Ishikawa (cell line): ENCODE measurements around the gene CLEC4M.
A peak's percentile ranks its signal among the peaks of the same experiment; 100 is the strongest.

Experiments used
- CEBPB ChIP-seq: IDR thresholded peaks from 2 replicates; pipeline ENCODE4 v1.6.1; 2012
- CREB1 ChIP-seq: IDR thresholded peaks from 2 replicates; pipeline ENCODE4 v1.6.1; 2012; ENCODE audit warnings: low read depth
- EGR1 ChIP-seq: IDR thresholded peaks from 2 replicates; pipeline ENCODE4 v1.6.1; 2012
- EP300 ChIP-seq: IDR thresholded peaks from 2 replicates; pipeline ENCODE4 v1.6.1; 2012; ENCODE audit warnings: borderline replicate concordance
- MAX ChIP-seq: IDR thresholded peaks from 2 replicates; pipeline ENCODE4 v1.6.1; 2012
- NFIC ChIP-seq: IDR thresholded peaks from 2 replicates; pipeline ENCODE4 v1.6.1; 2012
- RAD21 ChIP-seq: IDR thresholded peaks from 2 replicates; pipeline ENCODE4 v1.6.1; 2012; ENCODE audit warnings: low read depth
- REST ChIP-seq: IDR thresholded peaks from 2 replicates; pipeline ENCODE4 v1.6.1; 2012; ENCODE audit warnings: low read depth, mild to moderate bottlenecking
- TAF1 ChIP-seq: IDR thresholded peaks from 2 replicates; pipeline ENCODE4 v1.6.1; 2012; ENCODE audit warnings: low read depth, mild to moderate bottlenecking
- TCF12 ChIP-seq: IDR thresholded peaks from 2 replicates; pipeline ENCODE4 v1.6.1; 2012; ENCODE audit warnings: low read depth
- TEAD4 ChIP-seq: IDR thresholded peaks from 2 replicates; pipeline ENCODE4 v1.6.1; 2012
- USF1 ChIP-seq: IDR thresholded peaks from 2 replicates; pipeline ENCODE4 v1.6.1; 2012
- YY1 ChIP-seq: IDR thresholded peaks from 2 replicates; pipeline ENCODE4 v1.6.1; 2012; ENCODE audit warnings: low read depth
- ZBTB7A ChIP-seq: IDR thresholded peaks from 2 replicates; pipeline ENCODE4 v1.6.1; 2012; ENCODE audit warnings: low read depth

The CLEC4M gene

GRCh38 chr19:7744871-7745650, 18.0 kb upstream of the CLEC4M start:
- TF ChIP-seq MAX (no peak), USF1 (no peak), YY1 (no peak), TCF12 (no peak), CEBPB (no peak), EGR1 (no peak), TAF1 (no peak), CREB1 (no peak), REST (no peak), EP300 (no peak), ZBTB7A (no peak)

- TF ChIP-seq TAF1, result no peak
- no peak for TF ChIP-seq USF1
- TF ChIP-seq NFIC, result no peak
Observed at GRCh38 chr19:7746903-7747884, 15.8 kb upstream of the CLEC4M start, which contains the start of gene CD209. Gene CD209, minus strand, starts transcription at chr19:7747534. Its CDS starts 23 bp downstream, at chr19:7747511.

GRCh38 chr19:7748171-7748570, 14.9 kb upstream of the CLEC4M start:
- TF ChIP-seq REST (no peak), NFIC (no peak)

GRCh38 chr19:7748756-7749155, 14.3 kb upstream of the CLEC4M start:
- TF ChIP-seq EP300, result no peak
- no peak for TF ChIP-seq EGR1
- TF ChIP-seq CREB1, result no peak
- TF ChIP-seq MAX, result no peak
- TF ChIP-seq RAD21, result peak; percentile 61
- no peak for TF ChIP-seq USF1

- TF ChIP-seq USF1, result no peak
- no peak for TF ChIP-seq ZBTB7A
- TF ChIP-seq TEAD4, result no peak
- no peak for TF ChIP-seq TAF1
- no peak for TF ChIP-seq EGR1
Observed at GRCh38 chr19:7751157-7751783, 11.8 kb upstream of the CLEC4M start.
